CD4-positive, alpha-beta T cell (primary cell): ENCODE measurements around the gene PHF1. TPM values are rescaled to one million over a fixed set of nuclear protein-coding genes. Genes with fewer than 3 reads are reported as not detected.
"Not testable (repeated sequence)": the region's sequence is repeated elsewhere in the genome, so short reads cannot be mapped to it uniquely, and the experiment has no call there.

Experiments
- ATAC-seq: fragments of 200-7000 bp; cut with Tn5 transposase; one replicate; pipeline ENCODE4 v1.10.0; 2022; ENCODE audit warnings: mild to moderate bottlenecking; ENCODE audit not compliant: poor library complexity
- CTCF ChIA-PET: fragments of 350-600 bp; sonication (Branson Sonifier 250); formaldehyde crosslinking; loops from one replicate; lab custom pipeline; 2021; ENCODE audit warnings: antibody characterized with exemption, inconsistent platforms; lab: Charles Lee
- POLR2A ChIA-PET: fragments of 350-600 bp; sonication (Branson Sonifier 250); formaldehyde crosslinking; loops from one replicate; lab custom pipeline; 2021; ENCODE audit warnings: antibody characterized with exemption, inconsistent platforms; lab: Charles Lee
- DNase-seq, 14 experiments: peaks; one replicate each; pipeline ENCODE4 v3.0.0-alpha.2; 2013 to 2020; ENCODE audit warnings: mixed read lengths in 2 of 14
- H3K27ac ChIP-seq, 2 donors: one replicate each; pipeline versions ENCODE4 v1.5.1 to v1.7.0; 2013; ENCODE audit warnings: low read length in 2 of 2, low read depth in 1 of 2, mild to moderate bottlenecking in 1 of 2
- H3K27me3 ChIP-seq, 2 experiments: 1 replicate in 1 of 2; 2 replicates in 1 of 2; pipeline versions ENCODE4 v1.6.1 to v1.7.0; 2013; ENCODE audit warnings: low read length in 2 of 2, control low read depth in 1 of 2, mild to moderate bottlenecking in 1 of 2, moderate library complexity in 1 of 2; ENCODE audit not compliant: insufficient read depth in 2 of 2, control insufficient read depth in 1 of 2
- H3K36me3 ChIP-seq: one replicate; pipeline ENCODE4 v1.6.1; 2013; ENCODE audit warnings: low read length, control low read depth; ENCODE audit not compliant: insufficient read depth
- H3K4me1 ChIP-seq: one replicate; pipeline ENCODE4 v1.6.1; 2013; ENCODE audit warnings: low read length, control low read depth; ENCODE audit not compliant: insufficient read depth
- H3K4me3 ChIP-seq: one replicate; pipeline ENCODE4 v1.5.1; 2013; ENCODE audit warnings: mild to moderate bottlenecking, low read length, moderate library complexity
- H3K9me3 ChIP-seq, 2 experiments: 1 replicate in 1 of 2; 2 replicates in 1 of 2; pipeline versions ENCODE4 v1.6.1 to v1.7.0; 2013; ENCODE audit warnings: low read length in 2 of 2, mild to moderate bottlenecking in 2 of 2, control low read depth in 1 of 2, moderate library complexity in 1 of 2; ENCODE audit not compliant: control insufficient read depth in 1 of 2, insufficient read depth in 1 of 2
- H3K27ac Mint-ChIP-seq: one replicate; pipeline ENCODE4 v1.8.0; 2020; ENCODE audit warnings: mixed read lengths
- H3K27me3 Mint-ChIP-seq: one replicate; pipeline ENCODE4 v1.8.0; 2021; ENCODE audit warnings: mixed read lengths
- H3K36me3 Mint-ChIP-seq: one replicate; pipeline ENCODE4 v1.8.0; 2021; ENCODE audit warnings: low read depth, mixed read lengths
- H3K4me1 Mint-ChIP-seq: one replicate; pipeline ENCODE4 v1.8.0; 2021; ENCODE audit warnings: low read depth, mixed read lengths
- H3K4me3 Mint-ChIP-seq: one replicate; pipeline ENCODE4 v1.8.0; 2020; ENCODE audit warnings: mild to moderate bottlenecking, mixed read lengths
- H3K9me3 Mint-ChIP-seq: one replicate; pipeline ENCODE4 v1.8.0; 2020; ENCODE audit warnings: mixed read lengths
- intact Hi-C, 2 experiments: fragments of 100-400 bp; cut with DNase I in 1 of 2; cut with micrococcal nuclease in 1 of 2; formaldehyde crosslinking; loops; one replicate each; pipeline versions ENCODE4 v1.15.1 to v1.9.0; 2023 to 2025; cut with DNase I, micrococcal nuclease
- total RNA-seq, 174 experiments: library from RNA in 2 of 174; stranded (reverse) in 2 of 174; gene quantifications; one replicate each; pipeline ENCODE4 v1.2.3 and lab custom pipeline; 2021 to 2026
- TF ChIP-seq, protein P1 (sequence below): fragments of 200-600 bp; IDR thresholded peaks from one replicate; pipeline ENCODE4 v1.8.0; 2022; ENCODE audit warnings: antibody characterized with exemption, mild to moderate bottlenecking

PHF1 gene
- total RNA-seq, 2 experiments from 2014 or later: 545 to 557 TPM

DNA sequence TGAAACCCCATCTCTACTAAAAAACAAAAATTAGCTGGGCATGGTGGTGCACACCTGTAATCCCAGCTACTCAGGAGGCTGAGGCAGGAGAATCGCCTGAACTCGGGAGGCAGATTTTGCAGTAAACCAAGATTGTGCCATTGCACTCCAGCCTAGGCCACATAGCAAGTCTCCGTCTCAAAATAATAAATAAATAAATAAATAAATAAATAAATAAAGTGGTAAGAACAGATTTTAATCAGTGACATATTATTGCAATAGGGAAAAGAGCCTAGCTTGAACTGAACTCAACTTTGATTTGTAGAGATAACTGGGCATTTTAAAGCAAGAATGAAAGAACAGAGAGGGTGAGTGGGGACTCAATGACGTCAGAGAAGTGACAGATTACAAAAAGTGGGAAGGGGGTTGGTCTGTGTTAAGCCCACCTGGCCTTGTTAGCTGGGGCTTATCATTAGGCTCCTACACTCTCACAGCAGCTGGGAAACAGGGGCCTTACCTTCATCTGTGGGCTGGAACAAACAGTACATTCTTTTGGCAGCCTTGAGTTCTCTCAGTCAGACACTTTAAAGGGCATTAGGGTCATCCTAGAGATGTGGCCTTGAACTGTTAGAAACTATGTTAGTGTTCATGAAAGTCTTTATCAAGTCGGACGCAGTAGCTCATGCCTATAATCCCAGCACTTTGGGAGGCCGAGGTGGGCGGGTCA is 43.7 kb upstream of the PHF1 start:
- Mint-ChIP-seq H3K27ac (no peak overlapping the region), H3K4me1 (no peaks in the 10 kb centered on the region), H3K4me3 (no peak overlapping the region), H3K9me3 (no peaks in the 10 kb centered on the region), H3K27me3 (no peaks in the 10 kb centered on the region), H3K36me3 (no peaks in the 10 kb centered on the region)
- CTCF ChIA-PET: interaction anchor here (0.6 to 1.1 kb wide), 2 partner anchors 141 to 646 kb away, joined by 3 to 5 read pairs; no protein-coding TSS in a partner anchor
- POLR2A ChIA-PET: interaction anchor here (1.2 kb wide), 1 partner anchor 23 kb away, joined by 3 read pairs; no protein-coding TSS in a partner anchor
- no peak overlapping the region for H3K27ac ChIP-seq
- H3K27me3 ChIP-seq: no peaks in the 10 kb centered on the region
- TF ChIP-seq, protein P1, sequence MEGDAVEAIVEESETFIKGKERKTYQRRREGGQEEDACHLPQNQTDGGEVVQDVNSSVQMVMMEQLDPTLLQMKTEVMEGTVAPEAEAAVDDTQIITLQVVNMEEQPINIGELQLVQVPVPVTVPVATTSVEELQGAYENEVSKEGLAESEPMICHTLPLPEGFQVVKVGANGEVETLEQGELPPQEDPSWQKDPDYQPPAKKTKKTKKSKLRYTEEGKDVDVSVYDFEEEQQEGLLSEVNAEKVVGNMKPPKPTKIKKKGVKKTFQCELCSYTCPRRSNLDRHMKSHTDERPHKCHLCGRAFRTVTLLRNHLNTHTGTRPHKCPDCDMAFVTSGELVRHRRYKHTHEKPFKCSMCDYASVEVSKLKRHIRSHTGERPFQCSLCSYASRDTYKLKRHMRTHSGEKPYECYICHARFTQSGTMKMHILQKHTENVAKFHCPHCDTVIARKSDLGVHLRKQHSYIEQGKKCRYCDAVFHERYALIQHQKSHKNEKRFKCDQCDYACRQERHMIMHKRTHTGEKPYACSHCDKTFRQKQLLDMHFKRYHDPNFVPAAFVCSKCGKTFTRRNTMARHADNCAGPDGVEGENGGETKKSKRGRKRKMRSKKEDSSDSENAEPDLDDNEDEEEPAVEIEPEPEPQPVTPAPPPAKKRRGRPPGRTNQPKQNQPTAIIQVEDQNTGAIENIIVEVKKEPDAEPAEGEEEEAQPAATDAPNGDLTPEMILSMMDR: no peak
- H3K4me3 ChIP-seq: no peak overlapping the region
- ATAC-seq (no peak), DNase-seq (no peak)
- intact Hi-C loops: no loop called here
- no peaks in the 10 kb centered on the region for H3K4me1 ChIP-seq
- H3K36me3 ChIP-seq: no peaks in the 10 kb centered on the region
- no peaks in the 10 kb centered on the region for H3K9me3 ChIP-seq

DNA sequence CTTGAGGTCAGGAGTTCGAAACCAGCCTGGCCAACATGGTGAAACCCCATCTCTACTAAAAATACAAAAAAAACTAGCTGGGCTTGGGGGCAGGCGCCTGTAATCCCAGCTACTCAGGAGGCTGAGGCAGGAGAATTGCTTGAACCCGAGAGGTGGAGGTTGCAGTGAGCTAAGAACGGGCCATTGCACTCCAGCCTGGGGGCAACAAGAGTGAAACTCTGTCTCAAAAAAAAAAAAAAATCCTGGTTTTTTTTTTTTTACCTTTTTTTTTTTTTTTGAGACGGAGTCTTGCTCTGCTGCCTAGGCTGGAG is 43.1 kb upstream of the PHF1 start:
- H3K4me3 ChIP-seq, DNase-seq, ATAC-seq, H3K4me1 ChIP-seq, intact Hi-C loops, H3K4me1 Mint-ChIP-seq, H3K27ac Mint-ChIP-seq, H3K9me3 ChIP-seq, H3K27me3 ChIP-seq, H3K4me3 Mint-ChIP-seq, H3K27ac ChIP-seq, POLR2A ChIA-PET, H3K36me3 Mint-ChIP-seq, H3K36me3 ChIP-seq, H3K9me3 Mint-ChIP-seq, H3K27me3 Mint-ChIP-seq: not testable (repeated sequence)
- CTCF ChIA-PET: interaction anchor here (0.6 kb wide), 1 partner anchor 141 kb away, joined by 5 read pairs; no protein-coding TSS in a partner anchor

DNA sequence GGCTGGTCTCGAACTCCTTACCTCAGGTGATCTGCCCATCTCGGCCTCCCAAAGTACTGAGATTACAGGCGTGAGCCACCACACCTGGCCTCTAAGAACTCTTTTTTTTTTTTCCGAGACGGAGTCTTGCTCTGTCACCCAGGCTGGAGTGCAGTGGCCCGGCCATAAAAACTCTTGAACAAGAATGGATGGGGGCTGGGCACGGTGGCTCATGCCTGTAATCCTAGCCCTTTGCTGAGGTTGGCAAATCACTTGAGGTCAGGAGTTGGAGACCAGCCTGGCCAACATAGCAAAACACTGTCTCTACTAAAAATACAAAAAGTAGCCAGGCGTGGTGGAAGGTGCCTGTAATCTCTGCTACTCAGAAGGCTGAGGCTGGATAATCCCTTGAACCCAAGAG is 38.9 kb upstream of the PHF1 start:
- intact Hi-C loops: loop anchor here in 1 of 2 experiments (10.0 kb wide), 1 partner anchor 227 kb away; no protein-coding TSS in a partner anchor
- POLR2A ChIA-PET, DNase-seq, ATAC-seq, H3K4me3 Mint-ChIP-seq, H3K36me3 Mint-ChIP-seq, H3K4me3 ChIP-seq, H3K36me3 ChIP-seq, H3K27ac Mint-ChIP-seq, CTCF ChIA-PET, H3K27ac ChIP-seq, H3K27me3 Mint-ChIP-seq, H3K27me3 ChIP-seq, H3K9me3 Mint-ChIP-seq, H3K4me1 ChIP-seq, H3K9me3 ChIP-seq: not testable (repeated sequence)
- H3K4me1 Mint-ChIP-seq: peaks cover 10% of the 10 kb centered on the region

DNA sequence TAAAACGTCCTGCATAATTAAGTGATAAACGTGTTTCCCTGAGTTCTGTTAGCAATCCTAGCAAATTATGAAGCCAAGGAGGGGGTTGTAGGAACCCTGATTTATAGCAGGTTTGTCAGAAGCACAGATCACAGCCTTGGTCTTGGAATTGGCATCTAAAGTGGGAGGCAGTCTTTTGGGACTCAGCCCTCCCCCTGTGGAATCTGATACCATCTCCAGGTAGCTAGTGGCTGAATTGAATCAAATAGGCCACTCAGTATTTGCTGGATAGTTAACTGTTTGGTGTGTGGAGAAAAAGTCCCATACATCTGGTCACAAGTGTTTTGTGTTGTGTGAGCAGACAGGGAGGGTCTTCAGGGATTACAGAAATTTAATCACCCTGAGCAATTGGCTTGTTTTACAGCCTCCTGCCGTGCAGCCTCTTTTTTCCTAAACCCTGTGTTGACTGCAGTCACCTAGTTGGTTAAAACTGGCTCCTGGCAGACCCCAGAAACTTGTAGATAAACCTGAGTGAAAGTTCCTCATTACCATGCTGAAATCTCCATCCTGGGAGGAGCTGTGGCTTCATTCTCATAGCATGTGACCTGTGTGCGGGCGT is 38.2 kb upstream of the PHF1 start:
- no peak overlapping the region for H3K4me3 ChIP-seq
- TF ChIP-seq, protein P1: no peak
- no peak overlapping the region for H3K27ac ChIP-seq
- H3K4me3 Mint-ChIP-seq: no peak overlapping the region
- POLR2A ChIA-PET: no interaction called here
- no peak overlapping the region for H3K27ac Mint-ChIP-seq
- H3K9me3 Mint-ChIP-seq: no peaks in the 10 kb centered on the region
- CTCF ChIA-PET: no interaction called here
- H3K36me3 ChIP-seq: no peaks in the 10 kb centered on the region
- DNase-seq: no peak
- peaks cover 6% of the 10 kb centered on the region for H3K4me1 ChIP-seq
- H3K27me3 Mint-ChIP-seq: no peaks in the 10 kb centered on the region
- no peaks in the 10 kb centered on the region for H3K36me3 Mint-ChIP-seq
- no peaks in the 10 kb centered on the region for H3K9me3 ChIP-seq
- no peaks in the 10 kb centered on the region for H3K27me3 ChIP-seq
- ATAC-seq: no peak
- intact Hi-C loops: loop anchor here in 1 of 2 experiments (10.0 kb wide), 1 partner anchor 228 kb away; no protein-coding TSS in a partner anchor
- H3K4me1 Mint-ChIP-seq: peaks cover 10% of the 10 kb centered on the region
